AG04449 (cell line): ENCODE data around the gene CNTNAP2.
"Not testable (repeated sequence)": the region's sequence is repeated elsewhere in the genome, so short reads cannot be mapped to it uniquely, and the experiment has no call there.

Experiments used
- CTCF ChIA-PET: fragments of 350-600 bp; formaldehyde crosslinking; extraction: SDS; loops from one replicate; lab custom pipeline; 2021; ENCODE audit warnings: antibody characterized with exemption; lab: Yijun Ruan, JAX
- POLR2A ChIA-PET: fragments of 400-600, 350-600 bp; formaldehyde crosslinking; extraction: SDS; loops from one replicate; lab custom pipeline; 2020; ENCODE audit warnings: antibody characterized with exemption, inconsistent platforms; lab: Yijun Ruan, JAX
- DNase-seq: peaks from one replicate; pipeline ENCODE4 v3.0.0-alpha.2; 2010; ENCODE audit warnings: low read depth, low spot score
- H3K4me3 ChIP-seq: 2 replicates; pipeline ENCODE4 v1.5.1; 2011; ENCODE audit warnings: low read depth, mild to moderate bottlenecking, control low read depth, low read length
- CTCF ChIP-seq: IDR thresholded peaks from one replicate; pipeline ENCODE4 v1.5.1; 2011; ENCODE audit warnings: mild to moderate bottlenecking, moderate library complexity, low read length, control low read depth, inconsistent platforms; ENCODE audit not compliant: insufficient read depth; ENCODE audit errors: missing control alignments

The CNTNAP2 gene

GRCh38 chr7:147584771-147585193, 1468.2 kb downstream of the CNTNAP2 start:
- POLR2A ChIA-PET = no interaction called here
- H3K4me3 ChIP-seq = no peak overlapping the region
- TF ChIP-seq CTCF = no peak
- CTCF ChIA-PET = no interaction called here
- DNase-seq = no peak

DNA sequence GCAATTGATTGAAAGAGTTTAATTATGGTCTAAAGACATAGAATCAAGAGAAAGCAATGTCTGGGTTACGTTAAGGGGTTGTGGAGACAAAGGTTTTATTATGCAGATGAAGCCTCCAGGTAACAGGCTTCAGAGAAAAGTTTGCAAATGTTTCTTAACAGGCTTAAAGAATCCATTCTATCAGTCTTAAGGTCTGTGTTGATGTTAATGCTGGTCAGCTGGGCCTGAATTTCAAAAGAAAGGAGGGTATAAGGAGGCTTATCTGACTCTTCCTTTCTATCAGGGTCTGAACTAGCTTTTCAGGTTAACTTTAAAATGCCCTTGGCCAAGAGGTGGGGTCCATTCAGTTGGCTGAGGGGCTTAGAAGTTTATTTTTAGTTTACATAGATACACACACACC, 1469.5 kb downstream of the CNTNAP2 start:
- TF ChIP-seq CTCF = no peak
- DNase-seq = no peak
- H3K4me3 ChIP-seq = no peak overlapping the region

DNA sequence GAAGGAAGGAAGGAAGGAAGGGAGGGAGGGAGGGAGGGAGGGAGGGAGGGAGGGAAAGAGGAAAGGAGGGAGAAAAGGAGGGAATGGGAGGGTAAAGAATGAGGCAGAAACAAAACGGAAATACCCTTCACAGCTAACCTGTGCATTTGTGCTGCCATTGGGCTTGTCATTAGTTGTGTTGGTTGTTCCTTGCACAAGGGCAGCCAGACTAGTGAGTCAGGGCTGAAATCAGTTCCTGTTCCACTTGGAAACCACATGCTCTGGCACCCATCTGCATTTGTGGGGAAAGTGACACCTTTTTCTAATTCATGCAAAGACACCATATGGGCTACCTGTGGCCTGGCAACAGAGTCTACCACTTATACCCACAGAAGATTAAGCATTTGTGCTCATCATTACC, 1469.9 kb downstream of the CNTNAP2 start:
- DNase-seq = no peak
- no peak for TF ChIP-seq CTCF
- H3K4me3 ChIP-seq = no peak overlapping the region
- CTCF ChIA-PET = no interaction called here
- POLR2A ChIA-PET = no interaction called here

More for the DNA sequence above, 1469.5 kb downstream of the CNTNAP2 start:
- CTCF ChIA-PET = no interaction called here
- POLR2A ChIA-PET = no interaction called here

- H3K4me3 ChIP-seq = no peak overlapping the region
- ChIA-PET CTCF (no interaction called here), POLR2A (no interaction called here)
- no peak for TF ChIP-seq CTCF
- no peak for DNase-seq
Observed at GRCh38 chr7:147593271-147594057, 1476.9 kb downstream of the CNTNAP2 start.

DNA sequence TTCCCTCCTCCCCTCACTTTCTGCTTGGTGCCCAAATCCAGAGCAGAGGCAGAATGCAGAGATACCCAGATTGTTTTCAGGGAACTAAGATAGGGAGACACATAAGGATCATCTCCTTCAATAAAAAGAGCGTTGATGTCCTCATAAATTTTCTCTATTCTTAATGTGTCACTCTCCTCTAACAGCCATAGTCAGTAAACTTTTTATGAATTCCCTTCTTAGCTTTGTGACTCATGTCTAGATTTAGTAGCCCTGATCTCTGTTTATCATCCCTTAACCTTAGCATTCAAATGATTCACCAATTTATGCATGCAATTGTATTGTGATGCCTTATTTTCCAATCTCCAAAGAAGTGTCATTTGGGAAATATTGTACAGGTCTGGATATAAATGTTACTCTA, 1478.4 kb downstream of the CNTNAP2 start:
- ChIA-PET POLR2A (no interaction called here), CTCF (no interaction called here)
- no peak for TF ChIP-seq CTCF
- no peak overlapping the region for H3K4me3 ChIP-seq
- no peak for DNase-seq

- POLR2A ChIA-PET, CTCF ChIA-PET, DNase-seq, H3K4me3 ChIP-seq: not testable (repeated sequence)
Observed at GRCh38 chr7:147598687-147599086, 1482.1 kb downstream of the CNTNAP2 start.

DNA sequence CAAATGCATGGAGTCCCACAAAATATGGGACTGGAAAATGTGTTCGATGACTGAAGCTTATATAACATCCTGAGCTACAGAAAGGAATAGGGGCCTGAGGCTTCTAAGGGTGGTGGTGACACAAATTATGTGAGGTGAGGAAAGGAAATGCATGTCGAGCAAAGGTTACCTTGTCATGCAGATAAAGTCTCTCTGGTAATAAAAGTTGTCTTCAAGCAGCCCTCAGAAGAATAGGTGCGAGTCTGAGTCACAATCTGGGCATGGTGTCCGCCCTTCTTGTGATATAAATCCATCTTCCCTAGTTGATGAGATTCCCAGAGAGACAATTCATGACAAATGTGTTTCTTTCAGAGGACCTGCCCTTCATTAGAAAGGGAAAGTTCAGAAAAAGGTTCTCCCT, 1488.7 kb downstream of the CNTNAP2 start:
- ChIA-PET POLR2A (no interaction called here), CTCF (no interaction called here)
- no peak for TF ChIP-seq CTCF
- H3K4me3 ChIP-seq = no peak overlapping the region
- DNase-seq = no peak
